Adrenal gland (tissue), 5 donors: ENCODE measurements around the gene MNAT1.

Experiments
- CTCF ChIP-seq, 6 experiments: fragments of 450-650 bp in 4 of 6; fragments of 200-600 bp in 2 of 6; sonication (generic) in 1 of 6; IDR thresholded peaks; 1 replicate in 5 of 6; 2 replicates in 1 of 6; pipeline versions ENCODE4 v1.5.1 to v1.8.0; 2016 to 2021; ENCODE audit warnings: antibody characterized with exemption in 6 of 6, mild to moderate bottlenecking in 2 of 6, moderate library complexity in 1 of 6
- POLR2A ChIP-seq, 2 donors: fragments of 450-650 bp; IDR thresholded peaks; one replicate each; pipeline ENCODE4 v1.6.1; 2017; ENCODE audit warnings: antibody characterized with exemption in 2 of 2, mild to moderate bottlenecking in 2 of 2, moderate library complexity in 1 of 2
- donor health status: DM: no; HTN: no; CAD: no.

DNA sequence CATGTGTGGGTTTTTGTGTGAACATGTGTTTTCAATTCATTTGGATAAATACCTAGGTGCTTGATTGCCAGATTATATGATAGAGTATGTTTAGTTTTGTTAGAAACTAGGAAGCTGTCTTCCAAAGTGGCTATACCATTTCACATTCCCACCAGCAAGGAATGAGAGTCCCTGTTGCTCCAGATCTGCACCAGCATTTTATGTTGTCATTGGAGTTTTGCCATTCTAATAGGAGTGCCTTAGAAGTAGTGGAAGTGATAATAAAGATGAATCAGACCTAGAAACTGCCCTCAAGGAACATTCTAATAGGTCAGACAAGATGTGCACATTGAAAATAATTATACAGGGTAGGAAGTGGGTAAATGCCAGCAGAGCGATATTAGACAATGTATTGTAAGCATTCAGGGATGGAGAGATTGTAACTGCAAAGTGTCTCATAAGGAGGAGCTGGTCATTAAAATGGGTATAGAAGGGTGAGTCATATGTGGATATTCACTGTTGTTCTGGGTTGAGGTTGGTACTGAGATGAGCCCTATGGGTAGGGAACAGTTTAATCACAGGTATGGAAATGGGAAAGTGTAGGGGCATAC lies 71.4 kb downstream of the MNAT1 start:
- TF ChIP-seq CTCF (IDR thresholded peaks at IDR 0.05) = no peak
- TF ChIP-seq POLR2A (IDR thresholded peaks at IDR 0.05) = no peak
